GM12878 (cell line): ENCODE data around the gene CRYZL1. TPM values are rescaled to one million over a fixed set of nuclear protein-coding genes. Genes with fewer than 3 reads are reported as not detected.

ENCODE experiments used
- ATAC-seq: fragments of 200-7000 bp; cut with Tn5 transposase; 3 replicates; pipeline ENCODE4 v1.9.1; 2020; ENCODE audit warnings: mild to moderate bottlenecking, moderate library complexity
- BruUV-seq: library from RNA; stranded (reverse); fragments of 400-500 nt; replicated peaks from 2 replicates; lab custom pipeline; 2021; lab: Mats Ljungman, UMichigan
- CTCF ChIA-PET: fragments of 300-600 bp; sonication (Branson Sonifier 250); formaldehyde crosslinking; extraction: SDS; loops from one replicate; lab custom pipeline; 2021; ENCODE audit warnings: inconsistent platforms; lab: Yijun Ruan, JAX
- POLR2A ChIA-PET: fragments of 350-600 bp; formaldehyde crosslinking; extraction: SDS; loops from one replicate; lab custom pipeline; 2021; ENCODE audit warnings: inconsistent platforms; lab: Charles Lee
- RAD21 ChIA-PET: fragments of 300-600 bp; sonication (Branson Sonifier 250); formaldehyde crosslinking; loops from one replicate; lab custom pipeline; 2023; ENCODE audit warnings: antibody characterized with exemption; ENCODE audit not compliant: unreplicated experiment; lab: Charles Lee
- SMC1A ChIA-PET: fragments of 300-600 bp; sonication (Branson Sonifier 250); formaldehyde crosslinking; loops from one replicate; lab custom pipeline; 2023; ENCODE audit not compliant: unreplicated experiment, uncharacterized antibody; lab: Charles Lee
- DNase-seq: peaks from one replicate; pipeline ENCODE4 v3.0.0-alpha.2; 2011; ENCODE audit warnings: low read depth, low spot score
- FAIRE-seq: peaks from 3 replicates; lab custom pipeline; 2011; peaks lifted over from hg19 to GRCh38; lab: Jason Lieb, UNC
- H2AFZ ChIP-seq: 2 replicates; pipeline ENCODE4 v1.6.0; 2011; ENCODE audit warnings: low read depth, low read length, control low read depth; ENCODE audit not compliant: control insufficient read depth
- H3K27ac ChIP-seq: 2 replicates; pipeline ENCODE4 v1.5.1; 2011; ENCODE audit warnings: control low read depth; ENCODE audit not compliant: control insufficient read depth, insufficient read depth
- H3K27me3 ChIP-seq, 2 experiments: replicated peaks in 1 of 2; 2 replicates each; pipeline versions ENCODE4 v1.6.0 to v1.6.1; 2011; ENCODE audit warnings: low read length in 1 of 2; ENCODE audit not compliant: control insufficient read depth in 2 of 2, insufficient read depth in 2 of 2
- H3K36me3 ChIP-seq, 2 experiments: 2 replicates each; pipeline ENCODE4 v1.5.1; 2011; ENCODE audit warnings: low read length in 1 of 2; ENCODE audit not compliant: control insufficient read depth in 2 of 2, insufficient read depth in 2 of 2
- H3K4me1 ChIP-seq: 2 replicates; pipeline ENCODE4 v1.6.1; 2011; ENCODE audit warnings: mild to moderate bottlenecking, low read length, moderate library complexity, mixed read lengths; ENCODE audit not compliant: control insufficient read depth, insufficient read depth
- H3K4me2 ChIP-seq: 2 replicates; pipeline ENCODE4 v1.6.0; 2011; ENCODE audit warnings: control low read depth; ENCODE audit not compliant: control insufficient read depth, insufficient read depth
- H3K4me3 ChIP-seq: fragments of 200-600 bp; sonication (generic); 2 replicates; pipeline ENCODE4 v1.5.1; 2016
- H3K79me2 ChIP-seq: 2 replicates; pipeline ENCODE4 v1.6.0; 2011; ENCODE audit warnings: low read length; ENCODE audit not compliant: control insufficient read depth, insufficient read depth
- H3K9ac ChIP-seq: 2 replicates; pipeline ENCODE4 v1.8.0; 2011; ENCODE audit warnings: low read length, control low read depth, mixed read lengths; ENCODE audit not compliant: control insufficient read depth, insufficient read depth
- H3K9me3 ChIP-seq: replicated peaks from 3 replicates; pipeline ENCODE4 v1.5.1; 2011; ENCODE audit warnings: mild to moderate bottlenecking, low read length; ENCODE audit not compliant: control insufficient read depth, insufficient read depth
- H4K20me1 ChIP-seq: 2 replicates; pipeline ENCODE4 v1.6.0; 2011; ENCODE audit not compliant: control insufficient read depth, insufficient read depth
- CEBPB ChIP-seq, 2 experiments: fragments of 150-350 bp in 1 of 2; IDR thresholded peaks; 2 replicates each; pipeline ENCODE4 v1.6.1; 2012 to 2014; ENCODE audit warnings: low read depth in 2 of 2, low read length in 2 of 2, borderline replicate concordance in 1 of 2, inconsistent platforms in 1 of 2
- HDGF ChIP-seq: fragments of 450-650 bp; IDR thresholded peaks from 2 replicates; pipeline ENCODE4 v1.6.1; 2016; ENCODE audit warnings: antibody characterized with exemption
- MYC ChIP-seq: IDR thresholded peaks from 2 replicates; pipeline ENCODE4 v1.6.1; 2011; ENCODE audit warnings: mild to moderate bottlenecking, low read length, moderate library complexity, inconsistent platforms; ENCODE audit not compliant: insufficient read depth, insufficient replicate concordance, insufficient read length, severe bottlenecking
- NFIC ChIP-seq: IDR thresholded peaks from 2 replicates; pipeline ENCODE4 v1.6.1; 2012; ENCODE audit warnings: low read depth, mild to moderate bottlenecking, inconsistent platforms, low read length, moderate library complexity
- NFXL1 ChIP-seq: fragments of 450-650 bp; IDR thresholded peaks from 2 replicates; pipeline ENCODE4 v1.6.1; 2017; ENCODE audit warnings: antibody characterized with exemption, mild to moderate bottlenecking, borderline replicate concordance
- POLR2AphosphoS5 ChIP-seq: IDR thresholded peaks from 2 replicates; pipeline ENCODE4 v1.6.1; 2011; ENCODE audit warnings: mild to moderate bottlenecking, low read length, inconsistent platforms
- RUNX3 ChIP-seq: IDR thresholded peaks from 2 replicates; pipeline ENCODE4 v1.6.1; 2012; ENCODE audit warnings: low read length, inconsistent platforms
- SIN3A ChIP-seq: IDR thresholded peaks from 2 replicates; pipeline ENCODE4 v1.6.1; 2012; ENCODE audit warnings: low read depth, low read length, improper control_type of control experiment
- SMAD5 ChIP-seq: IDR thresholded peaks from 2 replicates; pipeline ENCODE4 v1.6.1; 2016; ENCODE audit warnings: antibody characterized with exemption, low read depth
- SPI1 ChIP-seq: IDR thresholded peaks from 2 replicates; pipeline ENCODE4 v1.6.1; 2011; ENCODE audit warnings: low read depth, mild to moderate bottlenecking, low read length, moderate library complexity, borderline replicate concordance; ENCODE audit not compliant: insufficient read depth
- STAT1 ChIP-seq: fragments of 450-650 bp; conservative IDR thresholded peaks from 2 replicates; pipeline ENCODE4 v1.6.1; 2014; ENCODE audit warnings: antibody characterized with exemption, mild to moderate bottlenecking
- SUPT20H ChIP-seq: IDR thresholded peaks from 2 replicates; pipeline ENCODE4 v1.6.1; 2011; ENCODE audit warnings: low read depth, mild to moderate bottlenecking, low read length, moderate library complexity, borderline replicate concordance; ENCODE audit not compliant: control insufficient read depth
- ZBED1 ChIP-seq: IDR thresholded peaks from 2 replicates; pipeline ENCODE4 v1.6.1; 2016; ENCODE audit warnings: borderline replicate concordance
- ZZZ3 ChIP-seq: IDR thresholded peaks from 2 replicates; pipeline ENCODE4 v1.6.1; 2011; ENCODE audit warnings: low read depth; ENCODE audit not compliant: control insufficient read depth, insufficient read length
- WGBS: methylation state at CpG from one replicate; pipeline ENCODE4 v1.1.6; 2016; ENCODE audit warnings: low lambda C conversion rate; ENCODE audit not compliant: insufficient replicate concordance, insufficient coverage; ENCODE audit errors: missing lambda C conversion rate; 5-methylcytosine and 5-hydroxymethylcytosine counted together
- in situ Hi-C: fragments of 300-500 bp; cut with MboI; formaldehyde crosslinking; loops from 9 replicates; pipeline ENCODE4 v1.14.3; 2018; ENCODE audit warnings: mixed read lengths
- intact Hi-C: fragments of 100-400 bp; cut with micrococcal nuclease; formaldehyde crosslinking; loops from one replicate; pipeline ENCODE4 v1.14.2; 2022; ENCODE audit not compliant: unreplicated experiment
- polyA plus RNA-seq, 11 experiments: library from polyadenylated mRNA; depleted of rRNA in 4 of 11; unstranded in 6 of 11; stranded (reverse) in 5 of 11; fragments of >200 nt; fragmentation: Nextera tagmentation in 4 of 11; fragmentation: Illumina TruSeq in 1 of 11; extraction: Ambion mirVana in 4 of 11; extraction: Trizol in 1 of 11; gene quantifications; 1 replicate in 1 of 11; 2 replicates in 10 of 11; pipeline versions ENCODE4 v1.2.1 to v1.2.3, GENCODE V29; 2011 to 2016; ENCODE audit warnings: inconsistent platforms in 2 of 11, missing spikeins in 2 of 11, low read depth in 1 of 11
- total RNA-seq, 4 experiments: library from RNA; depleted of rRNA in 3 of 4; stranded (reverse); fragments of >200 nt in 3 of 4; fragmentation: Illumina TruSeq in 1 of 4; extraction: Trizol in 1 of 4; gene quantifications; 2 replicates each; pipeline versions ENCODE4 v1.2.1 to v1.2.3, GENCODE V29; 2013 to 2021
- TF ChIP-seq, protein P1 (sequence below): fragments of 450-650 bp; IDR thresholded peaks from 2 replicates; pipeline ENCODE4 v1.6.1; 2018; ENCODE audit warnings: borderline replicate concordance, mild to moderate bottlenecking; ENCODE audit not compliant: partially characterized antibody

Gene CRYZL1
- total and polyA plus RNA-seq, 10 of the 15 experiments (the other 5 are each of a cell fraction or from before 2014, with no cell fraction given), result 14.3 to 72.4 (median 30.7) TPM

DNA sequence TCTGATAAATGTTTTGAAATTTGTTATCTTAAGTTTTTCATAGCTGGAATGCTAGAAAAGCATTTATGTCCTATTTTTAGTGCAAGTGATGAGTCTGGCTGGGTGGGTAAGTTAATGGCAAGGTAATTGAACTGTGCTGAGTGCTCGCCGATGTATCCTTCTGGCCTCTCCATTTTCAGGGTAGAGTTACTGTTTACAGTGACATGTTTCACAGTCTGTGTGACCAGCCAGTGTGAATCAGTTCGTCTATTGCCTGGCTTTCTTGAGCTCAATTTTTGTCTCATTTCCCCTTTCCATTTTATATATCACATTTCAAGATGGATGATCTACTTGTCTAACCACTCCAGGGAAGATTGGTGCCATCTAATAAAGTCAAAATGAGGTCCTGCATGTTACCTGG lies 44.8 kb upstream of the CRYZL1 start:
- no TSS peak for BruUV-seq
- no peaks in the 10 kb centered on the region for H3K9me3 ChIP-seq
- H3K4me1 ChIP-seq, result peaks cover 3% of the 10 kb centered on the region
- WGBS, result 66% methylated on average over 3 of the region's 3 CpGs
- intact Hi-C loops, result no loop called here
- H3K27ac ChIP-seq, result no peak overlapping the region
- no peak overlapping the region for H3K4me3 ChIP-seq
- ChIA-PET CTCF (interaction anchor here (1.1 to 2.3 kb wide), 2 partner anchors 17 to 661 kb away, joined by 3 to 6 read pairs; no protein-coding TSS in a partner anchor), SMC1A (interaction anchor here (1.6 kb wide), 1 partner anchor 35 kb away, joined by 3 read pairs; no protein-coding TSS in a partner anchor), RAD21 (no interaction called here), POLR2A (no interaction called here)
- no peak overlapping the region for H2AFZ ChIP-seq
- FAIRE-seq (no peak), DNase-seq (no peak), ATAC-seq (peak; percentile 61)
- H3K36me3 ChIP-seq, result no peaks in the 10 kb centered on the region
- no peak for TF ChIP-seq POLR2AphosphoS5
- TF ChIP-seq SPI1, result peak; percentile 63; the same call in 1 of the 2 replicates
- TF ChIP-seq ZBED1, result no peak
- H3K4me2 ChIP-seq, result no peak overlapping the region
- no peak overlapping the region for H3K9ac ChIP-seq
- H3K79me2 ChIP-seq, result no peaks in the 10 kb centered on the region
- no peaks in the 10 kb centered on the region for H4K20me1 ChIP-seq
- H3K27me3 ChIP-seq, result no peaks in the 10 kb centered on the region; a peak in 1 of 4 replicates
- in situ Hi-C loops, result no loop called here

DNA sequence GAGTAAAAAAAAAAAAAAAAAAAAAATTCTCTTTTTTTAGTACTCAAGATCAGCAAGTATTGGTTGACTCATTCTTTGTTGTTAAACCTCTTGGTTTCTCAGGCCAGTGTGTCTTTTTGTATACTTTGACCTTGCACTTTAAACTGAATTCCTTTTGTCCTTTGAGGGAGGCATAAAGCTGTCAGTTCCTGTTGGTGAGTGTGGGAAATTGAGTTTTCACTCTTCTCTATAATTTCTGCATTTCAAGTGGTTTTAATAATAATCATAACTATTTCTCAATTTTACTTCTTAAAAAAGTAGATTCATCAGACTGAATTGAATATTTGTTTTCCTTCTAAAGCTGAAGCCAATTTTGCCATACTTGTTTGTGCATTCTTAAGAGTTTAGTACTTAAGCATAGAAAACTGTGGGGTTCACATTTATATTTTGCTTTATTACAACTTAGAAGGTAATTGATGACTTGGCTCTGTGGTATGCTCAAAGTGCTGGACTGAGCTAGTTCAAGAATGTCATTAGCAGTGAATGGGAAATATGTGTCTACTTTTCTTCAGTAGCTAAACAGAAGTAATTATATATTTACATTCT lies 44.2 kb upstream of the CRYZL1 start:
- H3K9me3 ChIP-seq, result no peaks in the 10 kb centered on the region
- peak; percentile 56 for ATAC-seq
- ChIA-PET POLR2A (no interaction called here), SMC1A (interaction anchor here (0.6 to 1.6 kb wide), 3 partner anchors 34 to 60 kb away, joined by 3 read pairs; no protein-coding TSS in a partner anchor), RAD21 (no interaction called here), CTCF (interaction anchor here (0.9 to 2.3 kb wide), 3 partner anchors 13 to 80 kb away, joined by 3 to 6 read pairs (median 4); no protein-coding TSS in a partner anchor)
- no peak overlapping the region for H3K27ac ChIP-seq
- no peak overlapping the region for H2AFZ ChIP-seq
- H3K9ac ChIP-seq, result no peak overlapping the region
- no peak for DNase-seq
- no TSS peak for BruUV-seq
- H3K27me3 ChIP-seq, result no peaks in the 10 kb centered on the region; a peak in 1 of 4 replicates
- no peaks in the 10 kb centered on the region for H3K79me2 ChIP-seq
- H3K4me2 ChIP-seq, result no peak overlapping the region
- intact Hi-C loops (no loop called here), in situ Hi-C loops (no loop called here)
- no peak for TF ChIP-seq HDGF
- TF ChIP-seq, protein P1, sequence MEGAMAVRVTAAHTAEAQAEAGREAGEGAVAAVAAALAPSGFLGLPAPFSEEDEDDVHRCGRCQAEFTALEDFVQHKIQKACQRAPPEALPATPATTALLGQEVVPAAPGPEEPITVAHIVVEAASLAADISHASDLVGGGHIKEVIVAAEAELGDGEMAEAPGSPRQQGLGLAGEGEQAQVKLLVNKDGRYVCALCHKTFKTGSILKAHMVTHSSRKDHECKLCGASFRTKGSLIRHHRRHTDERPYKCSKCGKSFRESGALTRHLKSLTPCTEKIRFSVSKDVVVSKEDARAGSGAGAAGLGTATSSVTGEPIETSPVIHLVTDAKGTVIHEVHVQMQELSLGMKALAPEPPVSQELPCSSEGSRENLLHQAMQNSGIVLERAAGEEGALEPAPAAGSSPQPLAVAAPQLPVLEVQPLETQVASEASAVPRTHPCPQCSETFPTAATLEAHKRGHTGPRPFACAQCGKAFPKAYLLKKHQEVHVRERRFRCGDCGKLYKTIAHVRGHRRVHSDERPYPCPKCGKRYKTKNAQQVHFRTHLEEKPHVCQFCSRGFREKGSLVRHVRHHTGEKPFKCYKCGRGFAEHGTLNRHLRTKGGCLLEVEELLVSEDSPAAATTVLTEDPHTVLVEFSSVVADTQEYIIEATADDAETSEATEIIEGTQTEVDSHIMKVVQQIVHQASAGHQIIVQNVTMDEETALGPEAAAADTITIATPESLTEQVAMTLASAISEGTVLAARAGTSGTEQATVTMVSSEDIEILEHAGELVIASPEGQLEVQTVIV, result no peak
- TF ChIP-seq RUNX3, result no peak
- no peak for TF ChIP-seq STAT1
- TF ChIP-seq SMAD5, result no peak
- TF ChIP-seq SUPT20H, result no peak
- TF ChIP-seq NFIC, result no peak
- TF ChIP-seq ZZZ3, result no peak
- TF ChIP-seq MYC, result no peak
- no peak for TF ChIP-seq NFXL1
- no peak for TF ChIP-seq SIN3A
- TF ChIP-seq CEBPB (IDR thresholded peaks at IDR 0.05; ENCODE audit: borderline replicate concordance in 1 of 2, low read depth in 2 of 2, low read length in 2 of 2), result no peak
- no peak overlapping the region for H3K4me3 ChIP-seq
- peaks cover 3% of the 10 kb centered on the region for H3K4me1 ChIP-seq
- no peak for FAIRE-seq
- no peaks in the 10 kb centered on the region for H3K36me3 ChIP-seq
- no peaks in the 10 kb centered on the region for H4K20me1 ChIP-seq
